ENCODE measurements around the gene CBFA2T3.

- TF ChIP-seq POLR2A (IDR thresholded peaks at IDR 0.05; ENCODE audit: insufficient read depth in 1 of 2, low read depth in 2 of 2, low read length in 2 of 2) = no peak
- TF ChIP-seq CTCF (CRISPR knock-in tag; IDR thresholded peaks at IDR 0.05) = no peak
- TF ChIP-seq MTA3 (CRISPR knock-in tag; IDR thresholded peaks at IDR 0.05) = no peak
- no peak for TF ChIP-seq MAFF (IDR thresholded peaks at IDR 0.05; ENCODE audit: low read depth, low read length)
- TF ChIP-seq FLYWCH1 (CRISPR knock-in tag; IDR thresholded peaks at IDR 0.05) = no peak
- TF ChIP-seq AFF4 (CRISPR knock-in tag; IDR thresholded peaks at IDR 0.05) = no peak
- no peak for TF ChIP-seq HOMEZ (CRISPR knock-in tag; IDR thresholded peaks at IDR 0.05; ENCODE audit: low read depth)
- TF ChIP-seq EZH2 (conservative IDR thresholded peaks at IDR 0.05; ENCODE audit: low read depth, low read length) = no peak
- no peak for TF ChIP-seq ZNF317 (CRISPR knock-in tag; IDR thresholded peaks at IDR 0.05)
- no peak for TF ChIP-seq JUN (CRISPR knock-in tag; IDR thresholded peaks at IDR 0.05)
- TF ChIP-seq ZNF639 (CRISPR knock-in tag; conservative IDR thresholded peaks at IDR 0.05) = no peak
- no peak for TF ChIP-seq UBTF (CRISPR knock-in tag; IDR thresholded peaks at IDR 0.05)
- TF ChIP-seq STAT5B (CRISPR knock-in tag; IDR thresholded peaks at IDR 0.05) = no peak
- no peak for TF ChIP-seq GTF2F1 (IDR thresholded peaks at IDR 0.05; ENCODE audit: low read length)
Observed at GRCh38 chr16:88964636-88965035, 12.4 kb downstream of the CBFA2T3 start.

Data from HepG2 (cell line).